Measurements from ENCODE around the gene IDI1.

DNA sequence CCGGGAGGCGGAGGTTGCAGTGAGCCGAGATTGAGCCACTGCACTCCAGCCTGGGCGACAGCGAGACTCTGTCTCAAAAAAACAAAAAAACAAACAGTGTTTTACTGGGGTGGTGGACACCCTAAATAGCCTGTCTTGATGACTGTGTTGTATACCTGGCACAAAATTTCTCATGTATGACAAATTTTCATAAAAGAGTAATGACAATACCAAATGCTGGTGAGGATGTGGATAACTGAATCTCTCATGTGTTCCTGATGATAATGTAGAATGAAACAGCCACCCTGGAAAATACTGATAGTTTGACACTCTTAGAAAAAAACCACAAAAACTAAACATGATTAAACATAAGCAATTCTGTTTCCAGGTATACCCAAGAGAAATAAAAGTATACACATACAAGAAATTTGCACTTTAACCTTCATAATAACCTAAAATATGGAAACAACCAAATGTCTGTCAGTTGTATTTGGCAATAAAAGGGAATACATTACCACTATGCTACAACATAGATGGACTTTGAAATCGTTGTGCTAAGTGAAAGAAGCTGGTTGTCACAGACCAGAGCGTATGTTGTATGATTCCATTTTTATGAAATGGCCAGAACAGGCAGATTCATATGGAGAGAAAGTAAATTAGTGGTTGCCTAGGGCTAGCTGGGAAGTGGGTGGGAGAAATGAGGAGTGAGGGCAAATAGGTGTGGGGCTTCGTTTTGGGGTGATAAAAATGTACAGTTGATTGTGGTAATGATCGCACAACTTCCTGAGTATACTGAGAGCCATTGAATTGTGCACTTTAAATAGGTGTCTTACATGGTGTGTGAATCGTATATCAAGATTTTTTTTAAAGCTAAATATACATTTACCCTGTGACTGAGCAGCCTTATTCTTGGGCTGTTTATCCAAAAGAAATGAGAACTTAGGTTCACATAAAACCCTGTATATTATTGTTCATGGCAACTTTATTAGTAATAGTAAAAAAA is 19.8 kb upstream of the IDI1 start:
- TF ChIP-seq, protein P1, sequence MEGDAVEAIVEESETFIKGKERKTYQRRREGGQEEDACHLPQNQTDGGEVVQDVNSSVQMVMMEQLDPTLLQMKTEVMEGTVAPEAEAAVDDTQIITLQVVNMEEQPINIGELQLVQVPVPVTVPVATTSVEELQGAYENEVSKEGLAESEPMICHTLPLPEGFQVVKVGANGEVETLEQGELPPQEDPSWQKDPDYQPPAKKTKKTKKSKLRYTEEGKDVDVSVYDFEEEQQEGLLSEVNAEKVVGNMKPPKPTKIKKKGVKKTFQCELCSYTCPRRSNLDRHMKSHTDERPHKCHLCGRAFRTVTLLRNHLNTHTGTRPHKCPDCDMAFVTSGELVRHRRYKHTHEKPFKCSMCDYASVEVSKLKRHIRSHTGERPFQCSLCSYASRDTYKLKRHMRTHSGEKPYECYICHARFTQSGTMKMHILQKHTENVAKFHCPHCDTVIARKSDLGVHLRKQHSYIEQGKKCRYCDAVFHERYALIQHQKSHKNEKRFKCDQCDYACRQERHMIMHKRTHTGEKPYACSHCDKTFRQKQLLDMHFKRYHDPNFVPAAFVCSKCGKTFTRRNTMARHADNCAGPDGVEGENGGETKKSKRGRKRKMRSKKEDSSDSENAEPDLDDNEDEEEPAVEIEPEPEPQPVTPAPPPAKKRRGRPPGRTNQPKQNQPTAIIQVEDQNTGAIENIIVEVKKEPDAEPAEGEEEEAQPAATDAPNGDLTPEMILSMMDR (IDR thresholded peaks at IDR 0.05), result no peak
- no peak for TF ChIP-seq POLR2A (IDR thresholded peaks at IDR 0.05)
